Measurements from ENCODE around the gene SNX30. TPM values are rescaled to one million over a fixed set of nuclear protein-coding genes. Genes with fewer than 3 reads are reported as not detected.

Gene SNX30
- polyA plus RNA-seq, 3 donors = 19.7 to 21.6 (median 19.8) TPM

DNA sequence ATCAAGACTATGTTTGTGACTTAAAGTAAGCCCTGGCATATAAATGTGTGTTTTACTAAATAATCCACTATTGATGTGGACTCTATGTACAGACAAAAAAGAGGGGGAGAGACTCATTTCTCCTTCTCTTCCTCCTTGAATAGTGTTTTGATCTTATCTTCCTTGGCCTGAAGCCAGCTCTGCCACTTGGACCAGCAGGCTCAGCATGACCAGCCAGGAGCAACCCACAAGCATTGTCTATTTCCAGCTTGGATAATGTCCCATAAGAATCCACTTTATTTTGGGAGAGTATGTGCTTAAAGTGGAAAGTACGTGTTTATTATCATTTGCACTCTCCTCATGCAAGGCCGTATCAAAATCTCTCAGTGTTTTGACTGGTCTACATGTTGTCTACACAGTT lies 164.0 kb downstream of the SNX30 start:
- no peak for DNase-seq (ENCODE audit: low read depth in 3 of 3, low spot score in 2 of 3)

DNA sequence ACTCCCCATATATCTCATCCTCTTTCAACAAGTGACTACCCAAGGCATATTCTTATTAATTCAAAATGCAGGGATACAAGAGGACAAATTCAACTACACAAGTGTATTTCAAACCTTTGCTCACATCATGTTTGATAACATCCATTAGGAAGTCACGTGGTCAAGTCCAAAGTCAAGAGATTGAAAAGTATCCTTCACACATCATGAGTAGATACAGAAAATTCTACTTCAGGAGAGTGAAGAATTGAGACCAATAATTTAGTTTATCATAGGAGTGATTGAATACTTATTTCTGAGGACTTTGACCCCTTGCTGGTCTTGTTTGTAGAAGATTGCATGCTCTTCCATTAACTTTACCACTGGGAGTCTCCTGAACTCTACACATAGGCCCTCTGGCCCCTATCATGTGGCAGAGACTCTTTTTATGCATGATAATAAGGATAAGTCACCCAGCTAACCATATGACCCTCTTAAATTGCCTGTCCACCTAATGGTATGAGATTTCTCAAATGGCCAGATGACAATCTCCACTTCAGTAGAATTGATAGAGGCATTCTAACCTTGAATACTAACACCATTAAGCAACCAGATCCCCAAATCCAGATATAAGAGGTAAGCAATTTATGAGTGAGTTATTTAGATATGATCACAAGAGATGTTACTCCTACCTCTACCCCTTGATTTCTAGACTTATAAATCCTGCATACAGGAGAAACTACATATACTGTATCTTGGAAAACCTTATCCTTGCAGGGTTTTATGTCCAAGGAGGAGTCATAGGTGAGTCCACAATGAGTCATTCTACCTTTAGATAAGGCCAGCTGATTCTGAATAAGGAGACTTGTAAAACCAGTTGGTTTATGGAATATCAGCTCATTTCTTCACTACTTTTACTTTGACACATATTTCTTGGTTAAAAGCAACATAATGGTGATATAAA lies 166.8 kb downstream of the SNX30 start:
- no peak for DNase-seq (ENCODE audit: low read depth in 3 of 3, low spot score in 2 of 3)

DNA sequence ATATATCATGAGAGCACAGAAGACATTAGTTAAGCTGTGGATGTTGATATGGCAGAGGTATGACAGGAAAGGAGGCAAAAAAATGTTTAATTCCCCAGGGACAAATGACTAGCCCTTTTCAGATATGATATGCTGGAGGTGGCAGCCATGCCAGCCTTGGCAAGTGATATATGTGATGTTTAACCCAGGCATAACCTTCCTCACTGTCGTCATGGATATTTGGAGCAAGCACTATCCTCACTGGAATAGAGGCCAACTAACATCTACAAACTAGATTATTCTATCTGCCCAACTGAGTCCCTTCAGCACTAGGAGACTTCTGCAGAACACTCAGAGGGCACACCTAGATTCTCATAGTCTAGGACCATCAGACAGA lies 167.4 kb downstream of the SNX30 start:
- DNase-seq (ENCODE audit: low read depth in 3 of 3, low spot score in 2 of 3) = no peak

DNA sequence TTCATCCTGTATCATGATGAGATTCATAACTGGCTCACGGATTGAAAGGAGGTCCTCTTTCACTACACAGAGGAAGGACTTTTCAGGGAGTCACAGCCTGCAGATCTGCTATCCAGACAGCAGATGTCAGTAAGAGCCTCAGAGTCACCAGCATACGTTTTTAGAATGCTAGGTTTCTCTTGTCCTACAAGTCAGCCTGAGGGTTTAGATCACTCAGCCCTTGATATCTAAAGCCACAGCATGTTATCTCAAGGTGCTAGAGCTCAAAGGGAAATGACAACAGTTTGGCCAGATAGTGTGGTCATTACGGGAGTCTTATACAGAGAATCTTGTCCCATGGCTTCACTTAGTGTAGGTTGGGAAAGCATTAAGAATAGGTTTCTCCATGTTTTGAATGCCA lies 171.0 kb downstream of the SNX30 start:
- DNase-seq (ENCODE audit: low read depth in 3 of 3, low spot score in 2 of 3) = no peak

Other genes with a start within 250 kb of the SNX30 start
- gene INIP, start 32.6 kb upstream of the SNX30 start, polyA plus RNA-seq (ENCODE audit: insufficient read length in 3 of 3) = 10 to 100 TPM; 33.1 to 36.2 (median 36.1) TPM
- under 1 TPM; 0.08 to 0.30 (median 0.12) TPM for gene SLC46A2, start 140.1 kb downstream of the SNX30 start, polyA plus RNA-seq (ENCODE audit: insufficient read length in 3 of 3)

Data from right renal cortex interstitium (tissue), 3 donors.